ENCODE results near the gene LSR. TPM values are rescaled to one million over a fixed set of nuclear protein-coding genes. Genes with fewer than 3 reads are reported as not detected.

Gene LSR
- total RNA-seq, 4 donors from 2014 or later = 36.5 to 85.3 (median 61.8) TPM

DNA sequence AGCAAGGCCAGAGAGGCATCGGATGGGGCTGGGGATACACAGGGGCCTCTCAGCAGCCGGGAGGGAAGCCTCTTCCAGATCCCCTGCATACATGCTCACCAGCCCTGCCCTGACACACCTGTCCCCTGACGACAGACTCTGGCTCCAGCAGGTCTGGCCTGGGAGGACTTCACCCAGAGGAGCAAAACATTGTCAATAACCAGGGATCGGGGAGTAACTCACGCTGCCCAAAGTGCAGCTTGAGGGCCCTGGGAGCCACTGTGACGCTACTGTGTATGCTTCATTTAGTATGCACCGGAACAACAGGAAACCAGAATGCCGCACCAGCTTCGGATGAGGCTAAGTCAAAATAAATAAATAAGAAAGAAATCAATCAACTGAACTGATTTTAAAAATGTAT is 67.8 kb downstream of the LSR start:
- no peak for DNase-seq
- intact Hi-C loops (cut with DNase I) = no loop called here
- no peaks in the 10 kb centered on the region for H3K9me3 ChIP-seq
- TF ChIP-seq POLR2A (IDR thresholded peaks at IDR 0.05) = no peak
- TF ChIP-seq, protein P1, sequence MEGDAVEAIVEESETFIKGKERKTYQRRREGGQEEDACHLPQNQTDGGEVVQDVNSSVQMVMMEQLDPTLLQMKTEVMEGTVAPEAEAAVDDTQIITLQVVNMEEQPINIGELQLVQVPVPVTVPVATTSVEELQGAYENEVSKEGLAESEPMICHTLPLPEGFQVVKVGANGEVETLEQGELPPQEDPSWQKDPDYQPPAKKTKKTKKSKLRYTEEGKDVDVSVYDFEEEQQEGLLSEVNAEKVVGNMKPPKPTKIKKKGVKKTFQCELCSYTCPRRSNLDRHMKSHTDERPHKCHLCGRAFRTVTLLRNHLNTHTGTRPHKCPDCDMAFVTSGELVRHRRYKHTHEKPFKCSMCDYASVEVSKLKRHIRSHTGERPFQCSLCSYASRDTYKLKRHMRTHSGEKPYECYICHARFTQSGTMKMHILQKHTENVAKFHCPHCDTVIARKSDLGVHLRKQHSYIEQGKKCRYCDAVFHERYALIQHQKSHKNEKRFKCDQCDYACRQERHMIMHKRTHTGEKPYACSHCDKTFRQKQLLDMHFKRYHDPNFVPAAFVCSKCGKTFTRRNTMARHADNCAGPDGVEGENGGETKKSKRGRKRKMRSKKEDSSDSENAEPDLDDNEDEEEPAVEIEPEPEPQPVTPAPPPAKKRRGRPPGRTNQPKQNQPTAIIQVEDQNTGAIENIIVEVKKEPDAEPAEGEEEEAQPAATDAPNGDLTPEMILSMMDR (IDR thresholded peaks at IDR 0.05) = no peak
- H3K36me3 ChIP-seq = no peaks in the 10 kb centered on the region
- peaks cover 17 to 51% of the 10 kb centered on the region in 2 donors for H3K4me1 ChIP-seq
- 89 to 93% methylated on average over 9 of the region's 9 CpGs for WGBS, 2 donors
- H3K27ac ChIP-seq = peak overlapping the region in 1 of 3 donors; percentile 80
- H3K27me3 ChIP-seq = no peaks in the 10 kb centered on the region
- no peak overlapping the region for H3K4me3 ChIP-seq (replicated peaks in 1 of 3)

Other genes with a start within 250 kb of the LSR start
- 10 to 100 TPM; 33.4 to 57.5 (median 47.0) TPM for gene GRAMD1A, start 248.7 kb upstream of the LSR start, total RNA-seq
- 10 to 100 TPM in 2 of 4 donors, 1 to 10 TPM in 2; 5.7 to 19.6 (median 10.1) TPM for gene SCN1B, start 218.5 kb upstream of the LSR start, total RNA-seq
- gene HPN, start 207.3 kb upstream of the LSR start, total RNA-seq = 10 to 100 TPM; 16.3 to 19.3 (median 17.9) TPM
- gene FXYD3, start 133.2 kb upstream of the LSR start, total RNA-seq = 1 to 10 TPM in 1 of 4 donors, not detected in 3; 1.1 TPM
- 10 to 100 TPM in 1 of 4 donors, 1 to 10 TPM in 3; 3.2 to 10.9 (median 6.9) TPM for gene LGI4, start 113.9 kb upstream of the LSR start, total RNA-seq
- 10 to 100 TPM in 2 of 4 donors, 1 to 10 TPM in 2; 1.1 to 26.3 (median 8.8) TPM for gene FXYD1, start 110.2 kb upstream of the LSR start, total RNA-seq
- gene FXYD7, start 105.7 kb upstream of the LSR start, total RNA-seq = 1 to 10 TPM in 1 of 4 donors, not detected in 3; 1.6 TPM
- gene FXYD5, start 94.3 kb upstream of the LSR start, total RNA-seq = 10 to 100 TPM in 3 of 4 donors, 1 to 10 TPM in 1; 9.3 to 52.4 (median 19.6) TPM
- gene FAM187B, start 20.3 kb upstream of the LSR start, total RNA-seq = under 1 TPM in 1 of 4 donors, not detected in 3; 0.67 TPM
- 100 to 1,000 TPM in 3 of 4 donors, 10 to 100 TPM in 1; 98.9 to 133 (median 126) TPM for gene USF2, start 20.0 kb downstream of the LSR start, total RNA-seq
- not detected for gene HAMP, start 33.5 kb downstream of the LSR start, total RNA-seq
- 10 to 100 TPM in 1 of 4 donors, 1 to 10 TPM in 2, not detected in 1; 1.7 to 19.2 (median 2.7) TPM for gene MAG, start 43.2 kb downstream of the LSR start, total RNA-seq
- 10 to 100 TPM in 1 of 4 donors, 1 to 10 TPM in 2, under 1 TPM in 1; 0.68 to 18.4 (median 2.0) TPM for gene CD22, start 80.2 kb downstream of the LSR start, total RNA-seq
- not detected for gene FFAR1, start 98.9 kb downstream of the LSR start, total RNA-seq
- under 1 TPM in 1 of 4 donors, not detected in 3; 0.45 TPM for gene FFAR3, start 109.5 kb downstream of the LSR start, total RNA-seq
- gene GPR42, start 122.1 kb downstream of the LSR start, total RNA-seq = under 1 TPM in 1 of 4 donors, not detected in 3; 0.27 TPM
- gene FFAR2, start 199.3 kb downstream of the LSR start, total RNA-seq = under 1 TPM in 1 of 4 donors, not detected in 3; 0.27 TPM
- gene KRTDAP, start 241.5 kb downstream of the LSR start, total RNA-seq = 1 to 10 TPM in 1 of 4 donors, not detected in 3; 2.7 TPM